HG02571 (cell line): ENCODE measurements around the gene CTNNA3.

Experiments used
- ATAC-seq: cut with Tn5 transposase; IDR thresholded peaks from one replicate; pipeline ENCODE4 v1.9.1; 2021; ENCODE audit warnings: mild to moderate bottlenecking, moderate library complexity; ENCODE audit not compliant: unreplicated experiment

Gene CTNNA3

DNA sequence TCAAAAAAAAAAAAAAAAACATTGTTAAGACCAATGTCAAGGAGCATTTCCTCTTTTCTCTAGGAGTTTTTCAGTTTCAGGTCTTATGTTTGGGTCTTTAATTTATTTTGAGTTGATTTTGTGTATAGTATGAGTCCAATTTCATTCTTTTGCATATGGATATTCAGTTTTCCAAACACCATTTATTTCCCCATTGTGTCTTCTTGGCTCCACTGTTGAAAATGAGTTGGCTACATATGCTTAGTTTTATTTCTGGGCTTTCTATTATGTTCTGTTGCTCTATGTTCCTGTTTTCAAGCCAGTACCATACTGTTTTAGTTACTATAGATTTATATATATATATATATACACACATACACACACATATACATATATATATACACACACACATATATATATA, 1506.7 kb downstream of the CTNNA3 start:
- ATAC-seq, result no peak

DNA sequence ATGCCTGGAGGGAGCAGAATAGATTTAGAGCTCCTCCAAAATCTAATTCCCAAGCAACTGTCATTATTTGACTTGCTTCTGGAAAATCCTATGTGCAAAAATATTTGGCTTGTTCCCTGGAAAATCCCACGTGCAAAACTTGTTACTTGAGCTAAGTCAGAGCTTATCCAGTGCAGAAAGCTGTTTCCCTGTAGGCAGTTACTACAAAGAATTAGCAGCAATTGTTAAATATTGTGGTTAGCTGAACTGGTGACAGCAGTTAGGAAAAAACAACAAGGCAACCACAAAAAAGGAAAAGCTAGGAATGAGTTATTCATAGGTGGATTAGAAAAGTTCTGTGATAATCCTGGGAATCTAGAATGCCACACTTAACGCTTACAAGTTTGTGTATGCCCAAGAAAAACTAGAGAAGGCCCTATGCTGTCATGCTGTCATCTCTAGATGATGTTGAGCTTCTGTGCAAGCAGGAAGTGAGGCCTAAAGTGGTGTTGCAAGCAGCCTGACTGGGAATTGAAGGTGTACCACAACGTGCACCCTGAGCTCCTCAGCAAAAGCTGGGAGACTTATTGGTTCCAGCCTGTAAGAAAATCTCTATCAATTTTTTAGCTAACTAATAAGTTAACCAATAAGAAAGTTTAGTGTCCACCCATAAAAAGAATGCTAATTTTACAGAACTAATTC, 1508.8 kb downstream of the CTNNA3 start:
- no peak for ATAC-seq

DNA sequence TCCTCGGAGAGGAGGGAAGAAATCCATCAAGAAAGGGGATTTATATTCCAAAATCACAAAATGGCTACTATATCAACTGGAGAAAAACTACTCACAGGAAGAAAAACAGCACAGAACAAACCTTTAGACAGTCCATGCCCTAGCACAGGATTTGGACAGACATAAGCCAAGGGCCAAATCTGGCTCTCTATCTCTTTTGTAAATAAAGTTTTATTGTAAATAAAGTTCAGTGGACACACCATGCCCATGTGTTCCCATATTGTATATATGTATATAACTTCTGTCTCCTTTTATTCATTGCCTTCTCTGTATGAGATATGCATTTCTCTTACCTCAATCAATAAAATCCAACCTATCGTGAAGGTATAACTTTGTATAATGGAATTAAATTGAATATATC, 1513.0 kb downstream of the CTNNA3 start:
- ATAC-seq, result no peak

DNA sequence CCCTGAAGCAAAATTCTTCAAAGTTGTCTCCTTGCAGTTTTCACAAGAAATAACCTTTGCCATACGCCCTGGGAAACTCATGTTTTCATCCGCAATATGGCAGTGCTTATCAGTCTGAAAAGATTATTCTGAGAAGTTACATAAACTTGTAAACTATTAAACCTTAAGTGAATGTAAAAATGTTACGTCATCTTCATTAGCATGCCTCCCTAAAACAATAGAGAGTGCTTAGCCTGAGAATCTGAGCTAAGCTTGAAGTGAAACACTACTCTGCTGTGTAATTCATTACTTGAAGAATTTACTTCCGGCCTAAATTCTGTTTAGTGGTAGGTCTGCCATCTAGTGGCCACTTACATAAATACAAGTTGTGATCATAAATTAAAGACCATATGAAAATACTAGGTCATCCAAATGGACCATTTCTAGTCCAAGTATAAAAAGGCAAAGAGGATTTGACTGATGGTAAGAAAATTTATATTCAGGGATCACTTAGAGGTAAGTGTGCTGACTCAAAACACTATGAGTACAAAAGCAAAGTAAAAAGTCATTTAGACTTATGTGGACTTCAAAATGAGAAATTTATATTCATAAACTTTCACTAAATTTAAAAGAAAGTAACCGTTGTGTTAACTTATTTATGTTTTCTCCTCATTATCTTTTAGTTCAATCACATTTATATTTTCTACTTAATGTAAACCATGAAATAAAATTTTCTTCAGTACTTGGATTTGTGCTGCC, 1515.2 kb downstream of the CTNNA3 start:
- peak; percentile 89 for ATAC-seq

DNA sequence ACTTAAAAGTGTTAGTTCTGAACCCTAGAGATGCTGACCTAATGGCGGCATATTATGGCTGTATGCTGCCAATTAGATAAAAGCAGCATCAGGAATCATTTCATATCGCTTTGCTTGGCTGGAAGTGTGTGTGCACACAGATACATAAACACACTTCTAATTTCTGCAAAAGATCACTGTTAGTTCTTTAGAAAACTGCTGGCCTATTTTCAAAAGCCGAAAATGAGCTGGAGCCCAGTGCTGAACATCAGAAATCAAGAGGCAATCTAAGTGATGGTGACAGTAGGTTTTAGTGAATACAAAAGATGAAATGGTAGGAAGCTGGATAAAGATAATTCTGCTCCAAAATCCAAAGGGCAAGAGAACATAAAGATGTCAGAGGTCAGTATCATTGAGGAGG, 1516.0 kb downstream of the CTNNA3 start:
- ATAC-seq, result no peak

DNA sequence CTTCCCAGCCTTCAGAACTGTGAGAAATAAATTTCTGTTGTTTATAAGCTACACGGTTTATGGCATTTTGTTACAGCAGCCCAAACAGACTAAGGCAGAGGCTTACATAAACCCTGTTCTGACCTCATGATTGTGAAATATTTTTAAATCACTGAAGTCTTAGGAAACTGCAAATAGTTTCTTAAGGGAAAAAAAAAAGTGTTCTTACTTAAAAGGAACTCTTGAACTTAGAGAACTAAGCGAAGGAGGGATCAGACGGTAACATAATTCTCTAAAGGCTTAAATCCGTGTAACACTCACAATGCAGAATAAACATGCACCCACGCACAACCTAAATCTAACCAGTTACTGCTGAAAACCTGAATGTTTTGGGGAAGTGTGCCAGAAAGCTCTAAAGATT, 1519.2 kb downstream of the CTNNA3 start:
- no peak for ATAC-seq

DNA sequence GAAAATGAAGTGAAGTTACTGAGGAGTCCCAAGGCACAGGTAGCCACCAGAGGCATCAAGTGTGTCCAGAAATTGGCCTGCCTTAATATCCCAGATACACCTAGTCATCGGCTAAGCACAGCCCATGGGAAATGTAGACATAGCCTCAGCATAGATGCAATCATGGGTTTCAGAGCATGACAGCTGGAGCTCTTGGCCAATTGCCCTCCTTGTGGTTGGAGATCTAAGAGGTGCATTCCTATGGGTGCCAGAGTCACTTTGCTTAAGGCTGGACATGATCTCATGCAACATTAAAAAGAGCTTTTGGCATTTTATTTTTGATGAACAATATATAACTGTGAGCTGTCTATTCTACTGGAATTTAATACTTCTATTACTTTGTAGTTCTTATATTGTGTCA, 1528.2 kb downstream of the CTNNA3 start:
- no peak for ATAC-seq

DNA sequence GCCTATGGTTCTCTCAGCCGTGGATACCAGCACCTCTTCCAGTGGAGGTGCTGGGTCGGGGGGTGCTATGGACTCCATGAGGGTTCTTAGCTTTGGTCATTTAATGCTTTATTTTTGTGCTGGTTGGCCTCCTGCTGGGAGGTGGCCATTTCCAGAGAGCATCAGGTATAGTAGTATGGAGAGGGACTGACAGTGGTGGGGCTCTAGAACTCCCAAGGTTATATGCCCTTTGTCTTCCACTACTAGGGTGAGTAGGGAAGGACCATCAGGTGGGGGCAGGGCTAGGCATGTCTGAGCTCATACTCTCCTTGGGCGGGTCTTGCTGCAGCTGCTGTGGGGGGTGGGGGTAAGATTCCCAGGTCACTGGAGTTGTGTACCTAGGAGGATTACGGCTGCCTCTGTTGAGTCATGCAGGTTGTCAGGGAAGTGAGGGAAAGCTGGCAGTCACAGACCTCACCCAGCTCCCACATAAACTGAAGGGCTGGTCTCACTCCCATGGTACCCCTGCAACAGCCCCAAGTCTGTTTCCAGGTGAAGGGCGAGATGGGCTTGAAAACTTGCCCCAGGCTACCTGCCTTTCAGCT, 1533.3 kb downstream of the CTNNA3 start:
- ATAC-seq, result no peak

DNA sequence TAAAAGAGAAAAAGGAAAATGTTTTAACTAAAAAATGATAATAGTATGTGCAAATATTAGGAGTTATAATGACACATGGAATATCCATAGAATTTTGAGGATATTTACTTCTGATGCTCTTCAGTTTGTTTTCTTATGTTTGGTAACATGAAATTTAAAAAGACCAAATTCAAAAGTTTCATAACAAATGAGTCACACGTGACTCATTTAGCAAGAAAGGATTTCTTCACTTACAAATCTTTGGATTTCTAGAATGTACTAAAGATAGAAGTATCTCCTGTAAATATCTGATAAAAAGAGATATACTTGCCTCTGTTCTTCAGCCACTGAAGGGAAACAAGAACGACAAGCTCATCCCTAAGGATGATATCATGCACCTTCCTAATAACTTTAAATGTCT, 1544.6 kb downstream of the CTNNA3 start:
- no peak for ATAC-seq

DNA sequence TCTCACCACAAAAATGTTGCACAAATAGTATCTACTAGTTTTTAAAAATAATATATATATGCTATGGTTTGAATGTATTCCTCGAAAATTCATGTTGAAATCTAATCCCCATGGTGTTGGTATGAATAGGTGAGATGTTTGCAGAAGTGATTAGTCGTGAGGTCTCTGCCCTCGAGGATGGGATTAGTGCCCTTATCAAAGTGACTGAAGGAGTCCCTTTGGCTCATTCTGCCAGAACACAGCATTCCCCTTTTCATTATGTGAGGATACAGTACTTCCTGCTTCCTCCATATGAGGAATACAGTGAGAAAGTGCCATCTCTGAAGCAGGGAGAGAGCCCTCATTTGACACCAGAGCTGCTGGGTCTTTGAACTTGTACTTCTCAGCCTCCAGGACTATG, 1547.7 kb downstream of the CTNNA3 start:
- ATAC-seq, result no peak

DNA sequence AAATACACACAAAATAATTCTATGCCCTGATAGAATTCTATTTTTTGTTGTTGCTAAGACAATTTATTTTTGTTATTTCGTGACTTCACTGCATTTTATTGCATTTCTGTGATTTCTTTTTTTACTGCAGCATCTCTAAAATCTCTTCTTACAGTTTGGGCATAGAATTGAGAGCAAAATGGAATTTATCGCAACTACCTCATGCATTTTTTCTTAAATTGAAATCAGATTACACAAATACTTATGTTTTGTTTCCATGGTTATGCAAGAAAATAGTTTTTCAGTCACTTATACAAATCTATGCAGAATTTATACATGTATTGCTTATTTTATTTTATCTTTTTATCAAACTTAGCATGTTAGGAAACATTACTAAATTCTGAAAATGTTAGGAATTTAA, 1552.0 kb downstream of the CTNNA3 start:
- no peak for ATAC-seq

DNA sequence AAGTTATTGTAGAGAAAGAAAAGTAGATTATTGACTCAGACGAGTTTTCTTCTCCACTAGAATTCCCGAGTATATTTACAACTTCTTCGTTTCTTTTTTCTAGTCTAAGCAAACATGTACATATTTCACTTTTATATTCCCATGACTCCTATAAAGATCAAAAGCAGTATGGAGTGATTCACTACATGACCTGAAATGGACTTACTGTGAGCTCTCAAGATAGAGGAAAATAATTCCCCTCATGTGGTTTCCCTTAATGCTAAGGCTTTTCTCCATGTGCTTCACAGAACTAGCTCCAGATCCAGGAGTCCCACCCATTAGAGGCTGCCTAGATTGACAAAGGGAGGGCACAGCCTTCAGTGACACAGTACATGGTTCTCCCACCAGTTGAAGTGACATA, 1593.2 kb downstream of the CTNNA3 start:
- no peak for ATAC-seq

DNA sequence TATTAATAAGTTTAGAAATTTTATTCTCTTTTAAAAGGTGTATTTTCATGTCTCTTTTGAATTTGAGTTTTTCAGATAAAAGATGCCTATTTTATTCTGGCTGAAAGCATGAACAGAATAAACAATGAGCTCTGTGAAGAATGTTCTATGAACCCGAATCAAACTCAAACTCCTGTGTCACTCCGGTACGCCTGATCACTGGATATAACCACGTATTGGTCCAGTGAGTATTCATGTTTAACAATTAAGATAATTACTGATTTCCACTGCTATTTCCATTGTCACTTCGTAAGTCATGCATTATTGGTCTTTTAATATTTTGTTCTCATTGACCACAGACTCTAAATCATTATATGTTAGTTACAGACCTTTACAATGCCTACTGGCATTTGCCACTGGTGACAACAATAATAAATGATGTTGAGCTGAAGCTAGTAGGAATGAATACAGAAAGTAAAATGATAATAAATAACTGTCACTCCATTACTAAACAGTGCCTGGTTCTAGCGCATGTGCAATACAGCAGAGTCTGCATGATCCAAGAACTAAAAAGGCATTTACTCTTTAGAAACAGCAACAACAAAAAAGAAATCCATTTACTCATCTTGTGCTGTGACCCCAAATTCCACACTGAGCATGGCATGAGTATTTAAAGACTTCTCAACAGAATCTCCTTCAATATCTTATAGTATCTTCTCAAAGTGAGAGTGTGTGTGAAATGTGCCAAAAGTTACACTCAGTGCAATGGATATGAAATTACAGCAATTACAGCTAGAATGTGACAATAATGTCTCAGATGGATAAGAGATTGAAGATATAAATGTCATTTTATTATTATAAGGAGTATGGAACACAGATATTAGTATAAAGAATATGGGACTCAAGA, 1597.2 kb downstream of the CTNNA3 start:
- no peak for ATAC-seq

DNA sequence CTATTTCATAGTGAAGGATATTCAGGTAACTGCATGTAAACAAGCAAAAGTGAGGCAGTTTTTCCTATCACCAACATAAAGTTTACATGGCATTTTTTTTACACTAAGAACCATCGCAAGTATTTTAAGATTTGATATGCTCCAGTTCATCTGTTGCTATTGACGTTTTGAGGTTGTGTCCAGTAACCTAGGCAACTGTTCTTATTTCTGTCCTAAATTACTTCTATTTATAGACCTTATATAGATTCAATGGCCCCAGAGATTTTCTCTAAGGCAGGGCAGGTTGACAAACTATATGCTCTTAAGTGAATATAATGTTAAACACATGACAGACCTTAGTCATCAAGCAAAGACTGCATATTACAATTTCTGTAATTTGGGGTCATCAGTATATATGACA, 1600.4 kb downstream of the CTNNA3 start:
- no peak for ATAC-seq

DNA sequence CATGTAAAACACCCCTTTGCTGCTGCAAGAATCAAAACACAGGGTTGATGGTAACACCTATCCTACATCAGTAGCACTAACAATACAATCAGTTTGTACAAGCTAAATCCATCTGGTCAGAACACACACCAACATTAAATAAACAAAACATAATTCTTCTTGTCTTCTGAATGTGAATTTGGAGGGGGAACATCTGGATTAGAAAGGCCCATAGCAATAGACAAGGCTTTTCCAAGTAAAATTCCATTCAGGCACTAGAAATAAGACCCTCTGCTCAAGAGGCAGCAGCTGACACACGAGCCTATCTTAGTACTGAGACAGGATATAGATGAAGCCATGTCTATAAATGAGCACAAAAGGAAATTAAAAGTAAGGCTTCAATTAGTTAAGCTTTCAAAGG, 1610.1 kb downstream of the CTNNA3 start:
- no peak for ATAC-seq

DNA sequence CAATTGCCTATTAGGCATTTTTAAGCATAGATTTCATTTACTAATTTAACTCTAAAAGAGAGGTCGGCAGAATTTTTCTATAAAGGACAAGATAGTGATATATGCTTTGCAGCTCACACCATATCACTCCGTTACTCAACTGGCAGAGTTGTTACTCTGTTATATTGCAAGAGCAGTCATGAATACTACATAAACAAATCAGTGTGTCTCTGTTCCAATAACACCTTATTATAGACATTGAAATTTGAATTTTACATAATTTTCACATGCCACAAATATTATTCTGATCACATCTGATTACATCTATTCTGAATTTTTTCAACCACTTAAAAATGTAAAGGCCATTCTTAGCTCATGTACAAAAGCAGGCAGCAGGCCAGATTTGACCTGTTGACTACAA, 1624.1 kb downstream of the CTNNA3 start:
- ATAC-seq, result no peak

DNA sequence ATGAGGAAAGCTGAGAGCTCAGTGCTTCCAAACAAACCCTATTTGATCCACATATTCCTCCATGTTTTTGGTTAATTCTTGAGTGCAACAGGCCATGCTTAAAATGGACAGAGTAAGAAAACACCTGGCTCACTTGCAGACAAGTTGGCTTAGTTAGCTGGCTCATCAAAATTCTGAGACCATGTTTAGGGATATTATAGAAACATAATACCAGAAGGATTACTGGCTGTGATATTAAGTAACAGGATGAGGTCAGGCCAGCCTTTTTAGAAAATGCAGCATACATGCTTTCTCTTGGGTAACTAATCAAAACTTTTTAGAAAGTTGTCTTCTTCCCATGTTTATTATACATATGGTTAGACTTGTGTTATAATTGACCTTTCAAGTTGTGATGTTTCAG, 1637.4 kb downstream of the CTNNA3 start:
- no peak for ATAC-seq

DNA sequence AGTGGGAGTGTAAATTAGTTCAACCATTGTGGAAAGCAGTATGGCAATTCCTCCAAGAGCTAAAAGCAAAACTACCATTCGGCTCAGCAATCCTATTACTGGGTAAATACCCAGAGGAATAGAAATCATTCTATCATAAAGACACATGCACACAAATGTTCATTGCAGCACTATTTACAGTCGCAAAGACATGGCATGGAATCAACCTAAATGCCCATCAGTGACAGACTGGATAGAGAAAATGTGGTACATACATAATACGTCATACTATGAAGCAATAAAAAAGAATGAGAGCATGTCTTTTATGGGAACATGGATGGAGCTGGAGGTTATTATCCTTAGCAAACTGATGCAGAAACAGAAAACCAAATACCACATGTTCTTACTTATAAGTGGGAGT, 1646.7 kb downstream of the CTNNA3 start:
- no peak for ATAC-seq

DNA sequence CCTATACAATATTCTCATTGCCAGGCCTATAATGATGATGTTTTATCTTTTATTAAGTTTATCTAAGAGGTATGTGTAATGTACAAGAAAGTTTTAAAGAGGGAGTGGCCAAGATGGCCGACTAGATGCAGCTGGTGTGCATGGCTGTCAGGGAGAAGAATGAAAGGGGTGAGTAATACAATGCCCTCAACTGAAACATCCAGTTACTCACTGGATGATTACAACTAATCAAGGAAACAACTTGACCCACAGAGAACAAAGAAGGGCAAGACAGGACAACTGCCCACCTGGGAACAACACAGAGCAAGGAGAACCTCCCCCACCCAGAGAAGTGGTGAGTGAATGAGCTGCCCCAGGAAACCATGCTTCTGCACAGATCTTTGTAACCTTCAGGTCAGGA, 1650.1 kb downstream of the CTNNA3 start:
- ATAC-seq, result no peak

DNA sequence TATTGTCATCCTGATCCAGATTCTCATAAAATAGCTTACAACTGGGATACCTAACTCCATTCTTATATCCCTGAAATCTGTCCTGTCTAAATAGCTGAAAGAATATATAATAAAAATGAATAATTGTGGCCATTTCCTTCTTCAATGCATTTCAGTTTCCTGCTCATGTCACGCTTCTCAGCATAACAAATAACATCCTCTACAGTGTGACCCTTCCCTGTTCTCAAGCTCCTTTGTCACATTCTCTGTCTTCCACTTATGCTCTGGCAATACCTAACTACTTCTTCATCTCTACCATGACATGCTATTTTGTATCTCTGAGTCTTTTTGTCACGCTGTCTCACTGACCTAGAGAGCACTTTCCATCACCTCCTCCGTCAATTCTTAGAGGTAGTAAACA, 1654.2 kb downstream of the CTNNA3 start:
- ATAC-seq, result no peak

DNA sequence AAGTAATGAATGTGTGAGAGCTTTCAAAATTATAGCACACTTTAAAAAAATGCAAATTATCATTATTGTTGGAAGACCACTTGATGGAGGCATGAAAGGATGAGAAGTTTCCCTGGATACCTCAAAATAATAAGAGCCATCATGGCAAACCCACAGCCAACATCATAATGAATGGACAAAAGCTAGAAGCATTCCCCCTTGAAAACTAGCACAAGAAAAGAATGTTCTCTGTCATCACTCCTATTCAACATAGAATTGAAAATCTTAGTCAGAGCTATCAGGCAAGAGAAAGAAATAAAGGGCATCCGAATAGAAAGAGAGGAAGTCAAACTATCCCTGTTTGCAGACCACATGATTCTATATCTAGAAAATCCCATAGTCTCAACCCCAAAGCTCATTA, 1657.4 kb downstream of the CTNNA3 start:
- ATAC-seq, result no peak
